Activated CD4-positive, alpha-beta memory T cell treated with anti-CD3 and anti-CD28 coated beads, Interleukin-2, amount 10 ng/mL, durations not matched to agents 7 days and 5 days (primary cell): ENCODE measurements around the gene SFSWAP. TPM values are rescaled to one million over a fixed set of nuclear protein-coding genes. Genes with fewer than 3 reads are reported as not detected.
"Not testable (repeated sequence)": the region's sequence is repeated elsewhere in the genome, so short reads cannot be mapped to it uniquely, and the experiment has no call there.

Source experiments
- CTCF ChIA-PET: fragments of 350-600 bp; sonication (Branson Sonifier 250); formaldehyde crosslinking; loops from one replicate; lab custom pipeline; 2021; ENCODE audit warnings: antibody characterized with exemption, inconsistent platforms; lab: Charles Lee
- POLR2A ChIA-PET: fragments of 350-600 bp; sonication (Branson Sonifier 250); formaldehyde crosslinking; loops from one replicate; lab custom pipeline; 2021; ENCODE audit warnings: antibody characterized with exemption; lab: Charles Lee
- DNase-seq: peaks from one replicate; pipeline ENCODE4 v3.0.0-alpha.2; 2020
- H3K27ac Mint-ChIP-seq: one replicate; pipeline ENCODE4 v1.8.0; 2021; ENCODE audit warnings: mild to moderate bottlenecking, mixed read lengths
- H3K27me3 Mint-ChIP-seq: one replicate; pipeline ENCODE4 v1.8.0; 2021; ENCODE audit warnings: mixed read lengths
- H3K36me3 Mint-ChIP-seq: one replicate; pipeline ENCODE4 v1.8.0; 2021; ENCODE audit warnings: low read depth, mixed read lengths
- H3K4me1 Mint-ChIP-seq: one replicate; pipeline ENCODE4 v1.8.0; 2021; ENCODE audit warnings: mixed read lengths
- H3K4me3 Mint-ChIP-seq: one replicate; pipeline ENCODE4 v1.8.0; 2021; ENCODE audit warnings: mild to moderate bottlenecking, mixed read lengths
- H3K9me3 Mint-ChIP-seq: one replicate; pipeline ENCODE4 v1.8.0; 2021; ENCODE audit warnings: mixed read lengths
- total RNA-seq, 2 experiments: library from RNA; stranded (reverse); gene quantifications; one replicate each; pipeline ENCODE4 v1.2.3, GENCODE V29; 2021

SFSWAP gene
- total RNA-seq, 2 experiments from 2014 or later = 43.7 to 48.0 TPM

GRCh38 chr12:131700271-131700670 lies 10.6 kb upstream of the SFSWAP start:
- Mint-ChIP-seq H3K4me1 (peaks cover 10% of the 10 kb centered on the region), H3K27ac (no peak overlapping the region), H3K36me3 (no peaks in the 10 kb centered on the region), H3K9me3 (peaks cover 4% of the 10 kb centered on the region), H3K4me3 (no peak overlapping the region), H3K27me3 (peaks cover 2% of the 10 kb centered on the region)
- no peak for DNase-seq
- ChIA-PET CTCF (no interaction called here), POLR2A (interaction anchor here (1.1 kb wide), 1 partner anchor 11 kb away, joined by 3 read pairs; the partner anchor contains the start of gene SFSWAP)

GRCh38 chr12:131701705-131702572 lies 9.0 kb upstream of the SFSWAP start:
- Mint-ChIP-seq H3K4me3 (no peak overlapping the region), H3K27me3 (peaks cover 2% of the 10 kb centered on the region), H3K9me3 (peaks cover 4% of the 10 kb centered on the region), H3K36me3 (no peaks in the 10 kb centered on the region), H3K4me1 (peaks cover 10% of the 10 kb centered on the region), H3K27ac (no peak overlapping the region)
- ChIA-PET POLR2A (no interaction called here), CTCF (no interaction called here)
- no peak for DNase-seq

- POLR2A ChIA-PET = no interaction called here
- peaks cover 10% of the 10 kb centered on the region for H3K4me1 Mint-ChIP-seq
- CTCF ChIA-PET = no interaction called here
- H3K27me3 Mint-ChIP-seq = peaks cover 4% of the 10 kb centered on the region
- DNase-seq = no peak
- H3K27ac Mint-ChIP-seq = no peak overlapping the region
- H3K4me3 Mint-ChIP-seq = no peak overlapping the region
- H3K9me3 Mint-ChIP-seq = peaks cover 4% of the 10 kb centered on the region
- H3K36me3 Mint-ChIP-seq = no peaks in the 10 kb centered on the region
Observed at GRCh38 chr12:131702573-131702877, 8.4 kb upstream of the SFSWAP start.

GRCh38 chr12:131703161-131703560 lies 7.7 kb upstream of the SFSWAP start:
- no peaks in the 10 kb centered on the region for H3K36me3 Mint-ChIP-seq
- H3K27ac Mint-ChIP-seq = no peak overlapping the region
- H3K27me3 Mint-ChIP-seq = peaks cover 5% of the 10 kb centered on the region
- H3K9me3 Mint-ChIP-seq = peaks cover 4% of the 10 kb centered on the region
- H3K4me1 Mint-ChIP-seq = peaks cover 10% of the 10 kb centered on the region
- ChIA-PET CTCF (no interaction called here), POLR2A (no interaction called here)
- DNase-seq = no peak
- no peak overlapping the region for H3K4me3 Mint-ChIP-seq

- Mint-ChIP-seq H3K27ac (no peak overlapping the region), H3K4me3 (no peak overlapping the region), H3K4me1 (peaks cover 11% of the 10 kb centered on the region), H3K36me3 (no peaks in the 10 kb centered on the region), H3K9me3 (peaks cover 4% of the 10 kb centered on the region), H3K27me3 (peaks cover 3% of the 10 kb centered on the region)
- ChIA-PET CTCF (no interaction called here), POLR2A (no interaction called here)
- DNase-seq = no peak
Observed at GRCh38 chr12:131704509-131704908, 6.4 kb upstream of the SFSWAP start.

GRCh38 chr12:131706709-131707108 lies 4.2 kb upstream of the SFSWAP start:
- H3K4me1 Mint-ChIP-seq = peaks cover 21% of the 10 kb centered on the region
- H3K9me3 Mint-ChIP-seq, H3K27me3 Mint-ChIP-seq, DNase-seq, H3K27ac Mint-ChIP-seq, H3K4me3 Mint-ChIP-seq, CTCF ChIA-PET, H3K36me3 Mint-ChIP-seq: not testable (repeated sequence)
- POLR2A ChIA-PET = interaction anchor here (1.2 kb wide), 1 partner anchor 13 kb away, joined by 4 read pairs; no protein-coding TSS in a partner anchor

- ChIA-PET POLR2A (no interaction called here), CTCF (no interaction called here)
- peaks cover 19% of the 10 kb centered on the region for H3K36me3 Mint-ChIP-seq
- H3K27me3 Mint-ChIP-seq = peaks cover 3% of the 10 kb centered on the region
- H3K4me3 Mint-ChIP-seq = peak overlapping the region; percentile 88
- no peak for DNase-seq
- peaks cover 4% of the 10 kb centered on the region for H3K9me3 Mint-ChIP-seq
- H3K27ac Mint-ChIP-seq = no peak overlapping the region
- H3K4me1 Mint-ChIP-seq = peaks cover 28% of the 10 kb centered on the region
Observed at GRCh38 chr12:131709226-131709625, 1.7 kb upstream of the SFSWAP start.

GRCh38 chr12:131711551-131712205 lies 788 bp downstream of the SFSWAP start:
- POLR2A ChIA-PET = interaction anchor here (0.6 to 2.0 kb wide), 16 partner anchors 8 to 592 kb away, joined by 3 to 16 read pairs (median 4); partner anchors contain the start of genes EP400 and PUS1
- no peak for DNase-seq
- H3K27me3 Mint-ChIP-seq = peaks cover 3% of the 10 kb centered on the region
- peaks cover 40% of the 10 kb centered on the region for H3K36me3 Mint-ChIP-seq
- H3K9me3 Mint-ChIP-seq = no peaks in the 10 kb centered on the region
- H3K4me1 Mint-ChIP-seq = peaks cover 28% of the 10 kb centered on the region
- peak overlapping the region; percentile 88 for H3K4me3 Mint-ChIP-seq
- CTCF ChIA-PET = no interaction called here
- peak overlapping the region; percentile 79 for H3K27ac Mint-ChIP-seq

- H3K9me3 Mint-ChIP-seq = no peaks in the 10 kb centered on the region
- H3K27ac Mint-ChIP-seq = no peak overlapping the region
- DNase-seq = no peak
- ChIA-PET CTCF (no interaction called here), POLR2A (no interaction called here)
- peaks cover 28% of the 10 kb centered on the region for H3K4me1 Mint-ChIP-seq
- no peaks in the 10 kb centered on the region for H3K27me3 Mint-ChIP-seq
- H3K4me3 Mint-ChIP-seq = peak overlapping the region; percentile 0
- peaks cover 50% of the 10 kb centered on the region for H3K36me3 Mint-ChIP-seq
Observed at GRCh38 chr12:131713349-131713748, 2.5 kb downstream of the SFSWAP start.

- Mint-ChIP-seq H3K27ac (no peak overlapping the region), H3K27me3 (no peaks in the 10 kb centered on the region), H3K4me3 (no peak overlapping the region), H3K9me3 (no peaks in the 10 kb centered on the region), H3K4me1 (peaks cover 24% of the 10 kb centered on the region), H3K36me3 (peaks cover 62% of the 10 kb centered on the region)
- no peak for DNase-seq
- POLR2A ChIA-PET = no interaction called here
- CTCF ChIA-PET = interaction anchor here (0.5 kb wide), 1 partner anchor 887 kb away, joined by 3 read pairs; no protein-coding TSS in a partner anchor
Observed at GRCh38 chr12:131714759-131715158, 3.9 kb downstream of the SFSWAP start.

GRCh38 chr12:131716282-131716681 lies 5.4 kb downstream of the SFSWAP start:
- H3K36me3 Mint-ChIP-seq = peaks cover 71% of the 10 kb centered on the region
- POLR2A ChIA-PET = interaction anchor here (0.9 to 1.4 kb wide), 2 partner anchors 113 to 180 kb away, joined by 3 read pairs; no protein-coding TSS in a partner anchor
- no peaks in the 10 kb centered on the region for H3K27me3 Mint-ChIP-seq
- H3K9me3 Mint-ChIP-seq = no peaks in the 10 kb centered on the region
- peaks cover 17% of the 10 kb centered on the region for H3K4me1 Mint-ChIP-seq
- H3K4me3 Mint-ChIP-seq = no peak overlapping the region
- no peak overlapping the region for H3K27ac Mint-ChIP-seq
- DNase-seq = no peak
- CTCF ChIA-PET = interaction anchor here (1.4 kb wide), 1 partner anchor 39 kb away, joined by 6 read pairs; no protein-coding TSS in a partner anchor

- H3K27ac Mint-ChIP-seq = no peak overlapping the region
- H3K36me3 Mint-ChIP-seq = peaks cover 77% of the 10 kb centered on the region
- DNase-seq = no peak
- no peaks in the 10 kb centered on the region for H3K27me3 Mint-ChIP-seq
- H3K4me3 Mint-ChIP-seq = no peak overlapping the region
- ChIA-PET CTCF (no interaction called here), POLR2A (interaction anchor here (1.1 to 1.2 kb wide), 2 partner anchors 9 kb away, joined by 5 to 8 read pairs; partner anchors contain the start of gene SFSWAP)
- peaks cover 5% of the 10 kb centered on the region for H3K4me1 Mint-ChIP-seq
- no peaks in the 10 kb centered on the region for H3K9me3 Mint-ChIP-seq
Observed at GRCh38 chr12:131720241-131720640, 9.4 kb downstream of the SFSWAP start.

GRCh38 chr12:131720921-131721320 lies 10.0 kb downstream of the SFSWAP start:
- DNase-seq = no peak
- Mint-ChIP-seq H3K36me3 (peaks cover 75% of the 10 kb centered on the region), H3K27me3 (no peaks in the 10 kb centered on the region), H3K4me1 (peaks cover 5% of the 10 kb centered on the region), H3K4me3 (no peak overlapping the region), H3K27ac (peak overlapping the region; percentile 38), H3K9me3 (no peaks in the 10 kb centered on the region)
- ChIA-PET POLR2A (interaction anchor here (1.2 kb wide), 1 partner anchor 10 kb away, joined by 5 read pairs; the partner anchor contains the start of gene SFSWAP), CTCF (no interaction called here)
